Glutamatergic neuron (in vitro differentiated cells): Measurements from ENCODE around the gene PRSS36. TPM values are rescaled to one million over a fixed set of nuclear protein-coding genes. Genes with fewer than 3 reads are reported as not detected.

Experiments used
- DNase-seq: peaks from one replicate; pipeline ENCODE4 v3.0.0; 2022
- H3K27ac Mint-ChIP-seq: one replicate; pipeline ENCODE4 v1.8.0; 2020; ENCODE audit warnings: mild to moderate bottlenecking, mixed read lengths, inconsistent platforms; ENCODE audit not compliant: unreplicated experiment
- H3K27me3 Mint-ChIP-seq: one replicate; pipeline ENCODE4 v1.8.0; 2020; ENCODE audit warnings: mild to moderate bottlenecking, moderate library complexity, mixed read lengths, inconsistent platforms; ENCODE audit not compliant: unreplicated experiment
- H3K36me3 Mint-ChIP-seq: one replicate; pipeline ENCODE4 v1.8.0; 2020; ENCODE audit warnings: mild to moderate bottlenecking, mixed read lengths, inconsistent platforms; ENCODE audit not compliant: unreplicated experiment
- H3K4me1 Mint-ChIP-seq: one replicate; pipeline ENCODE4 v1.8.0; 2020; ENCODE audit warnings: mild to moderate bottlenecking, low read depth, mixed read lengths, inconsistent platforms; ENCODE audit not compliant: unreplicated experiment
- H3K4me3 Mint-ChIP-seq: one replicate; pipeline ENCODE4 v1.8.0; 2020; ENCODE audit warnings: mild to moderate bottlenecking, mixed read lengths, inconsistent platforms; ENCODE audit not compliant: unreplicated experiment
- H3K9me3 Mint-ChIP-seq: one replicate; pipeline ENCODE4 v1.8.0; 2020; ENCODE audit warnings: mild to moderate bottlenecking, moderate library complexity, mixed read lengths, inconsistent platforms; ENCODE audit not compliant: unreplicated experiment
- total RNA-seq: library from RNA; stranded (reverse); fragmentation: NEBNext Ultra II Directional; extraction: Animal tissue kit (Norgen Biotek cat#: 25700); gene quantifications from one replicate; pipeline ENCODE4 v1.2.1, GENCODE V29; 2021; ENCODE audit not compliant: unreplicated experiment
- TF ChIP-seq, protein P1 (sequence below): fragments of 200-600 bp; sonication (generic); IDR thresholded peaks from one replicate; pipeline ENCODE4 v1.5.0; 2021; ENCODE audit not compliant: partially characterized antibody, unreplicated experiment

The PRSS36 gene
- total RNA-seq, 1 donor from 2014 or later: 0.61 TPM

DNA sequence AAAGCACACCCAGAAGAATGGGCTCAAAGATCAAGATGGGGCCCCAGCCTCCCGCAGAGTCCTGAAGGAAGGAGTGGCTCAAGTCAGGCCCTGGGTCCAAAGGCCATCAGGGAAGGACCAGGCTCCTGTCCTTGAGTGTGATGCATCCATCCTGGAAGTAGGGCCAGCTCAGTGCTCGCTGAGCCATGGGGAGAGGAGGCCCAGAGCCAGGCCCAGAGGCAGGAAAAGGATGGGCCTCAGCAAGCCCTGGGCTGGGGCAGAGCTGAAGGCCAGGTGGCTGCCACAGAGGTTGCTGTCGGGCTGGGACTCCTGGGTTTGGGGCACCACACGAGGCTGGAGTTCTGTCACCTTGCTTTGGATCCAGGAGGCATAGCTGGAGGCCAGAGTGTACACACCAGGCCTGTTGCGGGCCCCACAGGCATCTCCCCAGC, 18.0 kb downstream of the PRSS36 start:
- Mint-ChIP-seq H3K27ac (no peak overlapping the region), H3K27me3 (peaks cover 6% of the 10 kb centered on the region), H3K9me3 (peaks cover 4% of the 10 kb centered on the region), H3K4me1 (peaks cover 7% of the 10 kb centered on the region), H3K36me3 (no peaks in the 10 kb centered on the region), H3K4me3 (no peak overlapping the region)
- TF ChIP-seq, protein P1, sequence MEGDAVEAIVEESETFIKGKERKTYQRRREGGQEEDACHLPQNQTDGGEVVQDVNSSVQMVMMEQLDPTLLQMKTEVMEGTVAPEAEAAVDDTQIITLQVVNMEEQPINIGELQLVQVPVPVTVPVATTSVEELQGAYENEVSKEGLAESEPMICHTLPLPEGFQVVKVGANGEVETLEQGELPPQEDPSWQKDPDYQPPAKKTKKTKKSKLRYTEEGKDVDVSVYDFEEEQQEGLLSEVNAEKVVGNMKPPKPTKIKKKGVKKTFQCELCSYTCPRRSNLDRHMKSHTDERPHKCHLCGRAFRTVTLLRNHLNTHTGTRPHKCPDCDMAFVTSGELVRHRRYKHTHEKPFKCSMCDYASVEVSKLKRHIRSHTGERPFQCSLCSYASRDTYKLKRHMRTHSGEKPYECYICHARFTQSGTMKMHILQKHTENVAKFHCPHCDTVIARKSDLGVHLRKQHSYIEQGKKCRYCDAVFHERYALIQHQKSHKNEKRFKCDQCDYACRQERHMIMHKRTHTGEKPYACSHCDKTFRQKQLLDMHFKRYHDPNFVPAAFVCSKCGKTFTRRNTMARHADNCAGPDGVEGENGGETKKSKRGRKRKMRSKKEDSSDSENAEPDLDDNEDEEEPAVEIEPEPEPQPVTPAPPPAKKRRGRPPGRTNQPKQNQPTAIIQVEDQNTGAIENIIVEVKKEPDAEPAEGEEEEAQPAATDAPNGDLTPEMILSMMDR: no peak
- no peak for DNase-seq

DNA sequence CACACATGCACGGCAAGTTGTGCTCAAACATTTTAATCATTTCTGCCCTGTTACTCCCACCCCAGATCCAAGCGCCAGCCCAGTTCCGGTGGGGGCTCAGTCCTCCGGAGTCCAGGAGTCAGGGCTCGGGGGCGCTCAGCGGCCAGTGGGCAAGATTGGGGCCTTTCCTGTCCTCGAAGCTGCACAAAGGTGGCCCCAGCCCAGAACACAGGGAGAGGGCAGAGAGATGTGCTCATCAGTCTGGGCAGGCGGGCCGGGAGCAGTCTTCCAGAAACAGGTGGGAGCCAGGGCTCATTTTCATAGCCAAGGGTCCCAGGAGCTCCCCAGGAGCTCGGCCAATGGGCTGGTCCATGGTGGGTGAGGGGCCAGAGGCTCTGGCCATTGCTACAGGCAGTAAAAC, 18.4 kb downstream of the PRSS36 start:
- H3K9me3 Mint-ChIP-seq: peaks cover 4% of the 10 kb centered on the region
- peaks cover 7% of the 10 kb centered on the region for H3K4me1 Mint-ChIP-seq
- DNase-seq: no peak
- no peaks in the 10 kb centered on the region for H3K36me3 Mint-ChIP-seq
- H3K27ac Mint-ChIP-seq: no peak overlapping the region
- TF ChIP-seq, protein P1: no peak
- no peak overlapping the region for H3K4me3 Mint-ChIP-seq
- peaks cover 6% of the 10 kb centered on the region for H3K27me3 Mint-ChIP-seq

DNA sequence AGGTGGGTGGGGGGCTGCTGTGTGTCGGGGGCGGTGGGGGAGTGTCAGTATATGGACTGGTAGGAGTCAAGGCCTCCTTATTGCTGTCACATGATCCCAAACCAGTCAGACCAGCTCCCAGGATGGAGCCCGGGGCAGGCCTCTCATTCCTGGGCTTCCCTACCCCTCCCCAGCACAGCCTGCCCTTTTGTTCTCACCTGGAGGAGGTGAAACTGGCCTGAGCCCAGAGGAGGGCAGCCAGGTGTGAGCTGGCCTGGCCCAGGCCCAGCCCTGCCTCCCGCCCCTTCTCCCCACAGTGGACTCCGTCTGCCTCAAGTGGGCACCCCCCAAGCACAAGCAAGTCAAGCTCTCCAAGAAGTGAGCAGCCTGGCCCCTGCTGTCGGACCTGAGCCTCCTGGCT, 19.0 kb downstream of the PRSS36 start:
- DNase-seq: no peak
- Mint-ChIP-seq H3K36me3 (no peaks in the 10 kb centered on the region), H3K27me3 (peaks cover 6% of the 10 kb centered on the region), H3K4me3 (no peak overlapping the region), H3K27ac (no peak overlapping the region), H3K9me3 (peaks cover 5% of the 10 kb centered on the region), H3K4me1 (peaks cover 7% of the 10 kb centered on the region)
- TF ChIP-seq, protein P1: no peak

DNA sequence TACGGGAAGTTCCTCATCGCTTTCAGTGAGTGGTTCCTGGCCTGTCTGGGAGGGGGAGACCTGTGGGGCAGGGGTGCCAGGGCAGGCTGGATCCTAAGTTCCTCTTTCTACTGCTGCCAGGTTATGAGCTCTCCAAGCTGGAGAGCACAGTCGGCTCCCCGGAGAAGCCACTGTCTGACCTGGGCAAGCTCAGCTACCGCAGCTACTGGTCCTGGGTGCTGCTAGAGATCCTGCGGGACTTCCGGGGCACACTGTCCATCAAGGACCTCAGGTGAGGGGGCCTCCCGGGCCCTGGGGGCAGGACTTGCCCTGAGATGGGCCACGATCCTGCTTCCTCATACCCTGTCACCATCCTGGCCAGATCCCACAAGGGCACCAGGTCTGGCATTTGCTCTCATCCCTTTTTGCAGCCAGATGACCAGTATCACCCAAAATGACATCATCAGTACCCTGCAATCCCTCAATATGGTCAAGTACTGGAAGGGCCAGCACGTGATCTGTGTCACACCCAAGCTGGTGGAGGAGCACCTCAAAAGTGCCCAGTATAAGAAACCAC, 19.5 kb downstream of the PRSS36 start:
- no peak for DNase-seq
- no peaks in the 10 kb centered on the region for H3K36me3 Mint-ChIP-seq
- peaks cover 7% of the 10 kb centered on the region for H3K9me3 Mint-ChIP-seq
- H3K27me3 Mint-ChIP-seq: peaks cover 6% of the 10 kb centered on the region
- H3K4me3 Mint-ChIP-seq: no peak overlapping the region
- TF ChIP-seq, protein P1: no peak
- no peak overlapping the region for H3K27ac Mint-ChIP-seq
- H3K4me1 Mint-ChIP-seq: peaks cover 6% of the 10 kb centered on the region

DNA sequence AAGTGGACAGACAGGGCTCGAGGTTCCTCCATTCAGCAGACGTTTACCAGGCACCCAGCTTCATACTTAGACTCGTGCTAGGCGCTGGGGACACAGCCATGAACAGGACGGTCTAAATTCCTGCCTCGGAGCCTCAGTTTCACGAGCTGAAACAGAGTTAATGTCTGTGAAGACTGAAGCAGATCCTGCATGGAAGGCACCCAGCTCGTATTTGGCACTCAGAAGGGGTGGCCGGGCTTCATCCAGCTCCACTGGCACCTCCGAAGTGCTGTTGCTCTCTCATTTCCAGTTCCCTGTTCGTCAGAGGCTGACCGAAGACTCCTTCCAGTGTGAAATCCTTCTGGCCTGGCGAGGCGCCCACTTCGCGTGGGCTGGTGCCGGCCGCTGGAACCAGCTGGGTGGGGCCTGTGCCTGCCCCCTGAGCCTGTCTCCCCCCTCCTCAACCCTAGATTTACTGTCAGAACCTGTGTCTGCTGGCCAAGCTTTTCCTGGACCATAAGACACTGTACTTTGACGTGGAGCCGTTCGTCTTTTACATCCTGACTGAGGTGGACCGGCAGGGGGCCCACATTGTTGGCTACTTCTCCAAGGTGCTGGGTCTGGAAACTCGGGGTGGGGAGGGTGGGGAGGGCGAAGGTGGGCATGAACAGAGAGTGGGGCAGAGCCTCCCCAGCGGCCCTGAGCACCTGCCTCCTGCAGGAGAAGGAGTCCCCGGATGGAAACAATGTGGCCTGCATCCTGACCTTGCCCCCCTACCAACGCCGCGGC, 20.1 kb downstream of the PRSS36 start:
- H3K4me1 Mint-ChIP-seq: peaks cover 6% of the 10 kb centered on the region
- H3K27me3 Mint-ChIP-seq: peaks cover 6% of the 10 kb centered on the region
- peaks cover 7% of the 10 kb centered on the region for H3K9me3 Mint-ChIP-seq
- H3K27ac Mint-ChIP-seq: no peak overlapping the region
- H3K36me3 Mint-ChIP-seq: no peaks in the 10 kb centered on the region
- TF ChIP-seq, protein P1: no peak
- no peak overlapping the region for H3K4me3 Mint-ChIP-seq
- no peak for DNase-seq
